ENCODE measurements around the gene RFXANK. TPM values are rescaled to one million over a fixed set of nuclear protein-coding genes. Genes with fewer than 3 reads are reported as not detected.

The RFXANK gene
- total RNA-seq, 1 experiment from 2014 or later = 78.7 TPM

DNA sequence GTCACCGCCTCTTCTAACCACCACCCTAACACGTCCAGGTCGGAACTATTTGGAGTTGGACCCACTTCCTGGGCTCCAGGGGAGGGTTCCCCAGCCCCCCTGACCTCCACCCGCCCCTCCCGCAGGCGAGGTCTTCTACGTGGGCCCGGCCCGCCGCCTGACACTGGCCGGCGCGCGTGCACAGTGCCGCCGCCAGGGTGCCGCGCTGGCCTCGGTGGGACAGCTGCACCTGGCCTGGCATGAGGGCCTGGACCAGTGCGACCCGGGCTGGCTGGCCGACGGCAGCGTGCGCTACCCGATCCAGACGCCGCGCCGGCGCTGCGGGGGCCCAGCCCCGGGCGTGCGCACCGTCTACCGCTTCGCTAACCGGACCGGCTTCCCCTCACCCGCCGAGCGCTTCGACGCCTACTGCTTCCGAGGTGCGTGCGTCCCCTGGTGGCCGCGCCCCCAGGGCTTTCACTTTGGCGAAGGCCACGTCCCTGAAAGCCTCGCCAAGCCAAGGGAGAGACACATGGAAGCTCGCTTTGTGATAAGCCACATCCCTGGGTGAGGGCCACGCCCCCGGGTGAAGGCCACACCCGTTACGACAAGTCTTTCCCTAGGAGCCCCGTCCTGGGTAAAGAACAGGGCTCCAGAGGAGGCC, 32.9 kb downstream of the RFXANK start (continued):
- TF ChIP-seq GTF2I (CRISPR knock-in tag; conservative IDR thresholded peaks at IDR 0.05) = no peak
- TF ChIP-seq ZNF416 (CRISPR knock-in tag; IDR thresholded peaks at IDR 0.05) = no peak
- TF ChIP-seq ELF4 (CRISPR knock-in tag; IDR thresholded peaks at IDR 0.05; ENCODE audit: low read depth) = 0 out of 2 replicates have a peak, but pooled peaks have one; percentile 71
- TF ChIP-seq NR2C2 (CRISPR knock-in tag; IDR thresholded peaks at IDR 0.05) = peak; percentile 25; the same call in 1 of the 2 replicates
- TF ChIP-seq, protein P1, sequence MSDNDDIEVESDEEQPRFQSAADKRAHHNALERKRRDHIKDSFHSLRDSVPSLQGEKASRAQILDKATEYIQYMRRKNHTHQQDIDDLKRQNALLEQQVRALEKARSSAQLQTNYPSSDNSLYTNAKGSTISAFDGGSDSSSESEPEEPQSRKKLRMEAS (CRISPR knock-in tag; IDR thresholded peaks at IDR 0.05) = peak; percentile 96
- TF ChIP-seq ZNF263 (CRISPR knock-in tag; IDR thresholded peaks at IDR 0.05; ENCODE audit: low read depth) = 0 out of 2 replicates have a peak, but pooled peaks have one; percentile 48
- TF ChIP-seq GABPB1 (CRISPR knock-in tag; IDR thresholded peaks at IDR 0.05) = peak; percentile 50; the same call in 1 of the 2 replicates
- 0 out of 2 replicates have a peak, but pooled peaks have one; percentile 47 for TF ChIP-seq CREM (CRISPR knock-in tag; IDR thresholded peaks at IDR 0.05)
- TF ChIP-seq, protein P2, sequence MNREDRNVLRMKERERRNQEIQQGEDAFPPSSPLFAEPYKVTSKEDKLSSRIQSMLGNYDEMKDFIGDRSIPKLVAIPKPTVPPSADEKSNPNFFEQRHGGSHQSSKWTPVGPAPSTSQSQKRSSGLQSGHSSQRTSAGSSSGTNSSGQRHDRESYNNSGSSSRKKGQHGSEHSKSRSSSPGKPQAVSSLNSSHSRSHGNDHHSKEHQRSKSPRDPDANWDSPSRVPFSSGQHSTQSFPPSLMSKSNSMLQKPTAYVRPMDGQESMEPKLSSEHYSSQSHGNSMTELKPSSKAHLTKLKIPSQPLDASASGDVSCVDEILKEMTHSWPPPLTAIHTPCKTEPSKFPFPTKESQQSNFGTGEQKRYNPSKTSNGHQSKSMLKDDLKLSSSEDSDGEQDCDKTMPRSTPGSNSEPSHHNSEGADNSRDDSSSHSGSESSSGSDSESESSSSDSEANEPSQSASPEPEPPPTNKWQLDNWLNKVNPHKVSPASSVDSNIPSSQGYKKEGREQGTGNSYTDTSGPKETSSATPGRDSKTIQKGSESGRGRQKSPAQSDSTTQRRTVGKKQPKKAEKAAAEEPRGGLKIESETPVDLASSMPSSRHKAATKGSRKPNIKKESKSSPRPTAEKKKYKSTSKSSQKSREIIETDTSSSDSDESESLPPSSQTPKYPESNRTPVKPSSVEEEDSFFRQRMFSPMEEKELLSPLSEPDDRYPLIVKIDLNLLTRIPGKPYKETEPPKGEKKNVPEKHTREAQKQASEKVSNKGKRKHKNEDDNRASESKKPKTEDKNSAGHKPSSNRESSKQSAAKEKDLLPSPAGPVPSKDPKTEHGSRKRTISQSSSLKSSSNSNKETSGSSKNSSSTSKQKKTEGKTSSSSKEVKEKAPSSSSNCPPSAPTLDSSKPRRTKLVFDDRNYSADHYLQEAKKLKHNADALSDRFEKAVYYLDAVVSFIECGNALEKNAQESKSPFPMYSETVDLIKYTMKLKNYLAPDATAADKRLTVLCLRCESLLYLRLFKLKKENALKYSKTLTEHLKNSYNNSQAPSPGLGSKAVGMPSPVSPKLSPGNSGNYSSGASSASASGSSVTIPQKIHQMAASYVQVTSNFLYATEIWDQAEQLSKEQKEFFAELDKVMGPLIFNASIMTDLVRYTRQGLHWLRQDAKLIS (CRISPR knock-in tag; IDR thresholded peaks at IDR 0.05; ENCODE audit: borderline replicate concordance) = no peak
- TF ChIP-seq ZNF396 (CRISPR knock-in tag; IDR thresholded peaks at IDR 0.05; ENCODE audit: borderline replicate concordance) = no peak
- TF ChIP-seq TP53 (CRISPR knock-in tag; IDR thresholded peaks at IDR 0.05) = no peak
- TF ChIP-seq ZBTB21 (CRISPR knock-in tag; IDR thresholded peaks at IDR 0.05; ENCODE audit: borderline replicate concordance) = no peak
- TF ChIP-seq, protein P3, sequence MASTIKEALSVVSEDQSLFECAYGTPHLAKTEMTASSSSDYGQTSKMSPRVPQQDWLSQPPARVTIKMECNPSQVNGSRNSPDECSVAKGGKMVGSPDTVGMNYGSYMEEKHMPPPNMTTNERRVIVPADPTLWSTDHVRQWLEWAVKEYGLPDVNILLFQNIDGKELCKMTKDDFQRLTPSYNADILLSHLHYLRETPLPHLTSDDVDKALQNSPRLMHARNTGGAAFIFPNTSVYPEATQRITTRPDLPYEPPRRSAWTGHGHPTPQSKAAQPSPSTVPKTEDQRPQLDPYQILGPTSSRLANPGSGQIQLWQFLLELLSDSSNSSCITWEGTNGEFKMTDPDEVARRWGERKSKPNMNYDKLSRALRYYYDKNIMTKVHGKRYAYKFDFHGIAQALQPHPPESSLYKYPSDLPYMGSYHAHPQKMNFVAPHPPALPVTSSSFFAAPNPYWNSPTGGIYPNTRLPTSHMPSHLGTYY (CRISPR knock-in tag; IDR thresholded peaks at IDR 0.05) = no peak
- TF ChIP-seq PRRX2 (CRISPR knock-in tag; IDR thresholded peaks at IDR 0.05) = no peak
- TF ChIP-seq, protein P4, sequence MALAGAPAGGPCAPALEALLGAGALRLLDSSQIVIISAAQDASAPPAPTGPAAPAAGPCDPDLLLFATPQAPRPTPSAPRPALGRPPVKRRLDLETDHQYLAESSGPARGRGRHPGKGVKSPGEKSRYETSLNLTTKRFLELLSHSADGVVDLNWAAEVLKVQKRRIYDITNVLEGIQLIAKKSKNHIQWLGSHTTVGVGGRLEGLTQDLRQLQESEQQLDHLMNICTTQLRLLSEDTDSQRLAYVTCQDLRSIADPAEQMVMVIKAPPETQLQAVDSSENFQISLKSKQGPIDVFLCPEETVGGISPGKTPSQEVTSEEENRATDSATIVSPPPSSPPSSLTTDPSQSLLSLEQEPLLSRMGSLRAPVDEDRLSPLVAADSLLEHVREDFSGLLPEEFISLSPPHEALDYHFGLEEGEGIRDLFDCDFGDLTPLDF (CRISPR knock-in tag; IDR thresholded peaks at IDR 0.05) = peak; percentile 70; the same call in 1 of the 2 replicates
- TF ChIP-seq, protein P5, sequence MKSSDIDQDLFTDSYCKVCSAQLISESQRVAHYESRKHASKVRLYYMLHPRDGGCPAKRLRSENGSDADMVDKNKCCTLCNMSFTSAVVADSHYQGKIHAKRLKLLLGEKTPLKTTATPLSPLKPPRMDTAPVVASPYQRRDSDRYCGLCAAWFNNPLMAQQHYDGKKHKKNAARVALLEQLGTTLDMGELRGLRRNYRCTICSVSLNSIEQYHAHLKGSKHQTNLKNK (CRISPR knock-in tag; IDR thresholded peaks at IDR 0.05) = no peak
- peak; percentile 80; the same call in 1 of the 2 replicates for TF ChIP-seq ESRRA (CRISPR knock-in tag; IDR thresholded peaks at IDR 0.05; ENCODE audit: borderline replicate concordance)
- no peak for TF ChIP-seq EMX1 (CRISPR knock-in tag; IDR thresholded peaks at IDR 0.05)
- TF ChIP-seq CREB1 (CRISPR knock-in tag; IDR thresholded peaks at IDR 0.05) = 0 out of 2 replicates have a peak, but pooled peaks have one; percentile 49
- TF ChIP-seq, protein P6, sequence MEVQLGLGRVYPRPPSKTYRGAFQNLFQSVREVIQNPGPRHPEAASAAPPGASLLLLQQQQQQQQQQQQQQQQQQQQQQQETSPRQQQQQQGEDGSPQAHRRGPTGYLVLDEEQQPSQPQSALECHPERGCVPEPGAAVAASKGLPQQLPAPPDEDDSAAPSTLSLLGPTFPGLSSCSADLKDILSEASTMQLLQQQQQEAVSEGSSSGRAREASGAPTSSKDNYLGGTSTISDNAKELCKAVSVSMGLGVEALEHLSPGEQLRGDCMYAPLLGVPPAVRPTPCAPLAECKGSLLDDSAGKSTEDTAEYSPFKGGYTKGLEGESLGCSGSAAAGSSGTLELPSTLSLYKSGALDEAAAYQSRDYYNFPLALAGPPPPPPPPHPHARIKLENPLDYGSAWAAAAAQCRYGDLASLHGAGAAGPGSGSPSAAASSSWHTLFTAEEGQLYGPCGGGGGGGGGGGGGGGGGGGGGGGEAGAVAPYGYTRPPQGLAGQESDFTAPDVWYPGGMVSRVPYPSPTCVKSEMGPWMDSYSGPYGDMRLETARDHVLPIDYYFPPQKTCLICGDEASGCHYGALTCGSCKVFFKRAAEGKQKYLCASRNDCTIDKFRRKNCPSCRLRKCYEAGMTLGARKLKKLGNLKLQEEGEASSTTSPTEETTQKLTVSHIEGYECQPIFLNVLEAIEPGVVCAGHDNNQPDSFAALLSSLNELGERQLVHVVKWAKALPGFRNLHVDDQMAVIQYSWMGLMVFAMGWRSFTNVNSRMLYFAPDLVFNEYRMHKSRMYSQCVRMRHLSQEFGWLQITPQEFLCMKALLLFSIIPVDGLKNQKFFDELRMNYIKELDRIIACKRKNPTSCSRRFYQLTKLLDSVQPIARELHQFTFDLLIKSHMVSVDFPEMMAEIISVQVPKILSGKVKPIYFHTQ (CRISPR knock-in tag; IDR thresholded peaks at IDR 0.05) = no peak
- TF ChIP-seq FOXP1 (CRISPR knock-in tag; IDR thresholded peaks at IDR 0.05; ENCODE audit: borderline replicate concordance) = peak; percentile 96
- peak; percentile 72 for TF ChIP-seq TEAD1 (CRISPR knock-in tag; IDR thresholded peaks at IDR 0.05)
- TF ChIP-seq ZNF671 (CRISPR knock-in tag; IDR thresholded peaks at IDR 0.05) = no peak
- TF ChIP-seq, protein P7, sequence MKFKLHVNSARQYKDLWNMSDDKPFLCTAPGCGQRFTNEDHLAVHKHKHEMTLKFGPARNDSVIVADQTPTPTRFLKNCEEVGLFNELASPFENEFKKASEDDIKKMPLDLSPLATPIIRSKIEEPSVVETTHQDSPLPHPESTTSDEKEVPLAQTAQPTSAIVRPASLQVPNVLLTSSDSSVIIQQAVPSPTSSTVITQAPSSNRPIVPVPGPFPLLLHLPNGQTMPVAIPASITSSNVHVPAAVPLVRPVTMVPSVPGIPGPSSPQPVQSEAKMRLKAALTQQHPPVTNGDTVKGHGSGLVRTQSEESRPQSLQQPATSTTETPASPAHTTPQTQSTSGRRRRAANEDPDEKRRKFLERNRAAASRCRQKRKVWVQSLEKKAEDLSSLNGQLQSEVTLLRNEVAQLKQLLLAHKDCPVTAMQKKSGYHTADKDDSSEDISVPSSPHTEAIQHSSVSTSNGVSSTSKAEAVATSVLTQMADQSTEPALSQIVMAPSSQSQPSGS (CRISPR knock-in tag; IDR thresholded peaks at IDR 0.05; ENCODE audit: borderline replicate concordance, low read depth) = no peak; the same call in 1 of the 2 replicates
- TF ChIP-seq ZNF317 (CRISPR knock-in tag; IDR thresholded peaks at IDR 0.05; ENCODE audit: borderline replicate concordance, low read depth) = 0 out of 2 replicates have a peak, but pooled peaks have one; percentile 51
- TF ChIP-seq NR3C1 (CRISPR knock-in tag; conservative IDR thresholded peaks at IDR 0.05; ENCODE audit: low read depth) = no peak
- TF ChIP-seq ATF1 (CRISPR knock-in tag; IDR thresholded peaks at IDR 0.05) = no peak
- TF ChIP-seq, protein P8, sequence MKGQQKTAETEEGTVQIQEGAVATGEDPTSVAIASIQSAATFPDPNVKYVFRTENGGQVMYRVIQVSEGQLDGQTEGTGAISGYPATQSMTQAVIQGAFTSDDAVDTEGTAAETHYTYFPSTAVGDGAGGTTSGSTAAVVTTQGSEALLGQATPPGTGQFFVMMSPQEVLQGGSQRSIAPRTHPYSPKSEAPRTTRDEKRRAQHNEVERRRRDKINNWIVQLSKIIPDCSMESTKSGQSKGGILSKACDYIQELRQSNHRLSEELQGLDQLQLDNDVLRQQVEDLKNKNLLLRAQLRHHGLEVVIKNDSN (CRISPR knock-in tag; IDR thresholded peaks at IDR 0.05) = 0 out of 2 replicates have a peak, but pooled peaks have one; percentile 35
